ENCODE results near the gene MEIKIN. TPM values are rescaled to one million over a fixed set of nuclear protein-coding genes. Genes with fewer than 3 reads are reported as not detected.

Gene MEIKIN
- total RNA-seq, 2 experiments from 2014 or later = not detected

Other genes with a start within 250 kb of the MEIKIN start
- 10 to 100 TPM; 15.0 TPM for gene FNIP1, start 148.6 kb downstream of the MEIKIN start, total RNA-seq
- gene ACSL6, start 66.0 kb upstream of the MEIKIN start, total RNA-seq = 10 to 100 TPM; 20.9 to 23.4 TPM
- gene IL3, start 115.0 kb upstream of the MEIKIN start, total RNA-seq = 10 to 100 TPM; 68.0 to 68.7 TPM
- gene CSF2, start 128.1 kb upstream of the MEIKIN start, total RNA-seq = 100 to 1,000 TPM; 397 to 412 TPM

Data from activated CD8-positive, alpha-beta memory T cell treated with anti-CD3 and anti-CD28 coated beads for 36 hours (primary cell).